SHP77 treated with DMSO at 0.1 percent for 48 hours (cell line): ENCODE data around the gene FLNC.

Source experiments
- DNase-seq: peaks from one replicate; lab custom pipeline; 2025; lab: John Stamatoyannopoulos, UW

FLNC gene

GRCh38 chr7:128845475-128845874 is 15.3 kb downstream of the FLNC start:
- DNase-seq = no peak

GRCh38 chr7:128845987-128846386 is 15.8 kb downstream of the FLNC start:
- DNase-seq = no peak

GRCh38 chr7:128846781-128847444 is 16.7 kb downstream of the FLNC start:
- no peak for DNase-seq

- DNase-seq = no peak
Observed at GRCh38 chr7:128847721-128848211, 17.6 kb downstream of the FLNC start.

GRCh38 chr7:128848289-128849155 is 18.3 kb downstream of the FLNC start:
- DNase-seq = no peak

- DNase-seq = no peak
Observed at GRCh38 chr7:128849156-128849515, 18.9 kb downstream of the FLNC start.

- DNase-seq = no peak
Observed at GRCh38 chr7:128849804-128850490, 19.7 kb downstream of the FLNC start.

- no peak for DNase-seq
Observed at GRCh38 chr7:128852537-128853254, 22.5 kb downstream of the FLNC start.

GRCh38 chr7:128853799-128854198 is 23.6 kb downstream of the FLNC start:
- no peak for DNase-seq

GRCh38 chr7:128854396-128854795 is 24.2 kb downstream of the FLNC start:
- DNase-seq = no peak

GRCh38 chr7:128855559-128855958 is 25.4 kb downstream of the FLNC start:
- no peak for DNase-seq

- DNase-seq = no peak
Observed at GRCh38 chr7:128856001-128856718, 26.0 kb downstream of the FLNC start.

- DNase-seq = no peak
Observed at GRCh38 chr7:128858380-128859231, 28.4 kb downstream of the FLNC start.

- no peak for DNase-seq
Observed at GRCh38 chr7:128859232-128860157, 29.3 kb downstream of the FLNC start.

- DNase-seq = no peak
Observed at GRCh38 chr7:128860158-128861073, 30.2 kb downstream of the FLNC start.

- no peak for DNase-seq
Observed at GRCh38 chr7:128861957-128862570, 31.9 kb downstream of the FLNC start.

- DNase-seq = peak; percentile 98
Observed at GRCh38 chr7:128862571-128863432, 32.6 kb downstream of the FLNC start, which contains the start of gene ATP6V1F. ATP6V1F (plus strand) TSS chr7:128862856; CDS start chr7:128862905, 49 bp downstream.
